Measurements from ENCODE around the gene NFX1. TPM values are rescaled to one million over a fixed set of nuclear protein-coding genes. Genes with fewer than 3 reads are reported as not detected.

NFX1 gene
- total and polyA plus RNA-seq, 9 of the 15 experiments (the other 6 are each of a cell fraction or from before 2014, with no cell fraction given): 8.8 to 38.9 (median 26.8) TPM

DNA sequence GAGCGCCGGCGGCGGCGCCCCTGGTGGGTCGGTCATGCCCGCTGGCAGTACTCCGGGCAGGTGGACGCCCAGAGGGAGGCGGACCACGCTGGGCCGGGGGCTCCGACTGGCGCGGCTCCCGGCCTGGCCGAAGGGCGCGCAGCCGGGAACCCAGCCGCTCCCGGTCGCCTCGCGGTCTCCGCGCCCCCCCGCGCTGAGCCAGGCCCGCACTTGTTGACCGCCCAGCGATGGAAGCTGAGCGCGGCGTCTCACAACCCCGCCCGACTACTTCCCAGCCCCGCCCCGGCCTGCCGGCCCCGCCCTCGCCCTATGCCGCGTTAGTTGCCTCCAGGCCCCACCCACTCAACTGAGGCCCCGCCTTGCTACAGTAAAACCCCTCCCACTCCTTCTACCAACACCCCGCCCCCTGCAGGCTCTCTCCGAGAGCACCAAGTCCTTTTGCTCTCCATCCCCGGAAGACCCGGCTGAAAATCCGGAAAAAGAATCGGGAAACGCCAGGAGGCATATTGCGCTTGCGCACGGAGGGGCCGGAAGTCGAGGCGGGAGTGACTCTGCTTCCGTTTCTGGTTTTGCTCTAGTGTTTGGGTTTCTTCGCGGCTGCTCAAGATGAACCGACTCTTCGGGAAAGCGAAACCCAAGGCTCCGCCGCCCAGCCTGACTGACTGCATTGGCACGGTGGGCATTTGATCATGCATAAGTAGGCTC lies 25.7 kb upstream of the NFX1 start, which contains the start of the genes BAG1 and CHMP5 (continued):
- TF ChIP-seq HOXB6 (CRISPR knock-in tag; IDR thresholded peaks at IDR 0.05; ENCODE audit: borderline replicate concordance) (no peak), ZNF785 (CRISPR knock-in tag; IDR thresholded peaks at IDR 0.05) (no peak), ZBTB17 (CRISPR knock-in tag; IDR thresholded peaks at IDR 0.05) (no peak), NR4A1 (CRISPR knock-in tag; IDR thresholded peaks at IDR 0.05) (no peak), NR4A1 (tag; IDR thresholded peaks at IDR 0.05) (no peak), ZNF561 (CRISPR knock-in tag; conservative IDR thresholded peaks at IDR 0.05) (no peak), HNRNPLL (IDR thresholded peaks at IDR 0.05; ENCODE audit: low read depth, low read length, poor library complexity, severe bottlenecking) (no peak), TEAD2 (tag; IDR thresholded peaks at IDR 0.05) (no peak)
- TF ChIP-seq, protein P1, sequence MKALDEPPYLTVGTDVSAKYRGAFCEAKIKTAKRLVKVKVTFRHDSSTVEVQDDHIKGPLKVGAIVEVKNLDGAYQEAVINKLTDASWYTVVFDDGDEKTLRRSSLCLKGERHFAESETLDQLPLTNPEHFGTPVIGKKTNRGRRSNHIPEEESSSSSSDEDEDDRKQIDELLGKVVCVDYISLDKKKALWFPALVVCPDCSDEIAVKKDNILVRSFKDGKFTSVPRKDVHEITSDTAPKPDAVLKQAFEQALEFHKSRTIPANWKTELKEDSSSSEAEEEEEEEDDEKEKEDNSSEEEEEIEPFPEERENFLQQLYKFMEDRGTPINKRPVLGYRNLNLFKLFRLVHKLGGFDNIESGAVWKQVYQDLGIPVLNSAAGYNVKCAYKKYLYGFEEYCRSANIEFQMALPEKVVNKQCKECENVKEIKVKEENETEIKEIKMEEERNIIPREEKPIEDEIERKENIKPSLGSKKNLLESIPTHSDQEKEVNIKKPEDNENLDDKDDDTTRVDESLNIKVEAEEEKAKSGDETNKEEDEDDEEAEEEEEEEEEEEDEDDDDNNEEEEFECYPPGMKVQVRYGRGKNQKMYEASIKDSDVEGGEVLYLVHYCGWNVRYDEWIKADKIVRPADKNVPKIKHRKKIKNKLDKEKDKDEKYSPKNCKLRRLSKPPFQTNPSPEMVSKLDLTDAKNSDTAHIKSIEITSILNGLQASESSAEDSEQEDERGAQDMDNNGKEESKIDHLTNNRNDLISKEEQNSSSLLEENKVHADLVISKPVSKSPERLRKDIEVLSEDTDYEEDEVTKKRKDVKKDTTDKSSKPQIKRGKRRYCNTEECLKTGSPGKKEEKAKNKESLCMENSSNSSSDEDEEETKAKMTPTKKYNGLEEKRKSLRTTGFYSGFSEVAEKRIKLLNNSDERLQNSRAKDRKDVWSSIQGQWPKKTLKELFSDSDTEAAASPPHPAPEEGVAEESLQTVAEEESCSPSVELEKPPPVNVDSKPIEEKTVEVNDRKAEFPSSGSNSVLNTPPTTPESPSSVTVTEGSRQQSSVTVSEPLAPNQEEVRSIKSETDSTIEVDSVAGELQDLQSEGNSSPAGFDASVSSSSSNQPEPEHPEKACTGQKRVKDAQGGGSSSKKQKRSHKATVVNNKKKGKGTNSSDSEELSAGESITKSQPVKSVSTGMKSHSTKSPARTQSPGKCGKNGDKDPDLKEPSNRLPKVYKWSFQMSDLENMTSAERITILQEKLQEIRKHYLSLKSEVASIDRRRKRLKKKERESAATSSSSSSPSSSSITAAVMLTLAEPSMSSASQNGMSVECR (CRISPR knock-in tag; IDR thresholded peaks at IDR 0.05): no peak
- TF ChIP-seq, protein P2, sequence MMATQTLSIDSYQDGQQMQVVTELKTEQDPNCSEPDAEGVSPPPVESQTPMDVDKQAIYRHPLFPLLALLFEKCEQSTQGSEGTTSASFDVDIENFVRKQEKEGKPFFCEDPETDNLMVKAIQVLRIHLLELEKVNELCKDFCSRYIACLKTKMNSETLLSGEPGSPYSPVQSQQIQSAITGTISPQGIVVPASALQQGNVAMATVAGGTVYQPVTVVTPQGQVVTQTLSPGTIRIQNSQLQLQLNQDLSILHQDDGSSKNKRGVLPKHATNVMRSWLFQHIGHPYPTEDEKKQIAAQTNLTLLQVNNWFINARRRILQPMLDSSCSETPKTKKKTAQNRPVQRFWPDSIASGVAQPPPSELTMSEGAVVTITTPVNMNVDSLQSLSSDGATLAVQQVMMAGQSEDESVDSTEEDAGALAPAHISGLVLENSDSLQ (IDR thresholded peaks at IDR 0.05): peak; percentile 21; the same call in 1 of the 2 replicates
- TF ChIP-seq, protein P3, sequence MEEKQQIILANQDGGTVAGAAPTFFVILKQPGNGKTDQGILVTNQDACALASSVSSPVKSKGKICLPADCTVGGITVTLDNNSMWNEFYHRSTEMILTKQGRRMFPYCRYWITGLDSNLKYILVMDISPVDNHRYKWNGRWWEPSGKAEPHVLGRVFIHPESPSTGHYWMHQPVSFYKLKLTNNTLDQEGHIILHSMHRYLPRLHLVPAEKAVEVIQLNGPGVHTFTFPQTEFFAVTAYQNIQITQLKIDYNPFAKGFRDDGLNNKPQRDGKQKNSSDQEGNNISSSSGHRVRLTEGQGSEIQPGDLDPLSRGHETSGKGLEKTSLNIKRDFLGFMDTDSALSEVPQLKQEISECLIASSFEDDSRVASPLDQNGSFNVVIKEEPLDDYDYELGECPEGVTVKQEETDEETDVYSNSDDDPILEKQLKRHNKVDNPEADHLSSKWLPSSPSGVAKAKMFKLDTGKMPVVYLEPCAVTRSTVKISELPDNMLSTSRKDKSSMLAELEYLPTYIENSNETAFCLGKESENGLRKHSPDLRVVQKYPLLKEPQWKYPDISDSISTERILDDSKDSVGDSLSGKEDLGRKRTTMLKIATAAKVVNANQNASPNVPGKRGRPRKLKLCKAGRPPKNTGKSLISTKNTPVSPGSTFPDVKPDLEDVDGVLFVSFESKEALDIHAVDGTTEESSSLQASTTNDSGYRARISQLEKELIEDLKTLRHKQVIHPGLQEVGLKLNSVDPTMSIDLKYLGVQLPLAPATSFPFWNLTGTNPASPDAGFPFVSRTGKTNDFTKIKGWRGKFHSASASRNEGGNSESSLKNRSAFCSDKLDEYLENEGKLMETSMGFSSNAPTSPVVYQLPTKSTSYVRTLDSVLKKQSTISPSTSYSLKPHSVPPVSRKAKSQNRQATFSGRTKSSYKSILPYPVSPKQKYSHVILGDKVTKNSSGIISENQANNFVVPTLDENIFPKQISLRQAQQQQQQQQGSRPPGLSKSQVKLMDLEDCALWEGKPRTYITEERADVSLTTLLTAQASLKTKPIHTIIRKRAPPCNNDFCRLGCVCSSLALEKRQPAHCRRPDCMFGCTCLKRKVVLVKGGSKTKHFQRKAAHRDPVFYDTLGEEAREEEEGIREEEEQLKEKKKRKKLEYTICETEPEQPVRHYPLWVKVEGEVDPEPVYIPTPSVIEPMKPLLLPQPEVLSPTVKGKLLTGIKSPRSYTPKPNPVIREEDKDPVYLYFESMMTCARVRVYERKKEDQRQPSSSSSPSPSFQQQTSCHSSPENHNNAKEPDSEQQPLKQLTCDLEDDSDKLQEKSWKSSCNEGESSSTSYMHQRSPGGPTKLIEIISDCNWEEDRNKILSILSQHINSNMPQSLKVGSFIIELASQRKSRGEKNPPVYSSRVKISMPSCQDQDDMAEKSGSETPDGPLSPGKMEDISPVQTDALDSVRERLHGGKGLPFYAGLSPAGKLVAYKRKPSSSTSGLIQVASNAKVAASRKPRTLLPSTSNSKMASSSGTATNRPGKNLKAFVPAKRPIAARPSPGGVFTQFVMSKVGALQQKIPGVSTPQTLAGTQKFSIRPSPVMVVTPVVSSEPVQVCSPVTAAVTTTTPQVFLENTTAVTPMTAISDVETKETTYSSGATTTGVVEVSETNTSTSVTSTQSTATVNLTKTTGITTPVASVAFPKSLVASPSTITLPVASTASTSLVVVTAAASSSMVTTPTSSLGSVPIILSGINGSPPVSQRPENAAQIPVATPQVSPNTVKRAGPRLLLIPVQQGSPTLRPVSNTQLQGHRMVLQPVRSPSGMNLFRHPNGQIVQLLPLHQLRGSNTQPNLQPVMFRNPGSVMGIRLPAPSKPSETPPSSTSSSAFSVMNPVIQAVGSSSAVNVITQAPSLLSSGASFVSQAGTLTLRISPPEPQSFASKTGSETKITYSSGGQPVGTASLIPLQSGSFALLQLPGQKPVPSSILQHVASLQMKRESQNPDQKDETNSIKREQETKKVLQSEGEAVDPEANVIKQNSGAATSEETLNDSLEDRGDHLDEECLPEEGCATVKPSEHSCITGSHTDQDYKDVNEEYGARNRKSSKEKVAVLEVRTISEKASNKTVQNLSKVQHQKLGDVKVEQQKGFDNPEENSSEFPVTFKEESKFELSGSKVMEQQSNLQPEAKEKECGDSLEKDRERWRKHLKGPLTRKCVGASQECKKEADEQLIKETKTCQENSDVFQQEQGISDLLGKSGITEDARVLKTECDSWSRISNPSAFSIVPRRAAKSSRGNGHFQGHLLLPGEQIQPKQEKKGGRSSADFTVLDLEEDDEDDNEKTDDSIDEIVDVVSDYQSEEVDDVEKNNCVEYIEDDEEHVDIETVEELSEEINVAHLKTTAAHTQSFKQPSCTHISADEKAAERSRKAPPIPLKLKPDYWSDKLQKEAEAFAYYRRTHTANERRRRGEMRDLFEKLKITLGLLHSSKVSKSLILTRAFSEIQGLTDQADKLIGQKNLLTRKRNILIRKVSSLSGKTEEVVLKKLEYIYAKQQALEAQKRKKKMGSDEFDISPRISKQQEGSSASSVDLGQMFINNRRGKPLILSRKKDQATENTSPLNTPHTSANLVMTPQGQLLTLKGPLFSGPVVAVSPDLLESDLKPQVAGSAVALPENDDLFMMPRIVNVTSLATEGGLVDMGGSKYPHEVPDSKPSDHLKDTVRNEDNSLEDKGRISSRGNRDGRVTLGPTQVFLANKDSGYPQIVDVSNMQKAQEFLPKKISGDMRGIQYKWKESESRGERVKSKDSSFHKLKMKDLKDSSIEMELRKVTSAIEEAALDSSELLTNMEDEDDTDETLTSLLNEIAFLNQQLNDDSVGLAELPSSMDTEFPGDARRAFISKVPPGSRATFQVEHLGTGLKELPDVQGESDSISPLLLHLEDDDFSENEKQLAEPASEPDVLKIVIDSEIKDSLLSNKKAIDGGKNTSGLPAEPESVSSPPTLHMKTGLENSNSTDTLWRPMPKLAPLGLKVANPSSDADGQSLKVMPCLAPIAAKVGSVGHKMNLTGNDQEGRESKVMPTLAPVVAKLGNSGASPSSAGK (IDR thresholded peaks at IDR 0.05): no peak

All from K562 (cell line).